H9 (cell line): ENCODE results near the gene TESPA1. TPM values are rescaled to one million over a fixed set of nuclear protein-coding genes. Genes with fewer than 3 reads are reported as not detected.

ENCODE experiments used
- DNase-seq: peaks from one replicate; pipeline ENCODE4 v3.0.0-alpha.2; 2017
- H2AFZ ChIP-seq: one replicate; pipeline ENCODE4 v1.6.1; 2013; ENCODE audit warnings: mild to moderate bottlenecking, low read length, control low read depth, moderate library complexity
- H2AK5ac ChIP-seq: 2 replicates; pipeline ENCODE4 v1.6.1; 2013; ENCODE audit warnings: low read length, control low read depth, mixed read lengths; ENCODE audit not compliant: insufficient read length
- H2BK120ac ChIP-seq: one replicate; pipeline ENCODE4 v1.6.1; 2013; ENCODE audit warnings: low read depth, mild to moderate bottlenecking, low read length, control low read depth, inconsistent platforms; ENCODE audit not compliant: poor library complexity, severe bottlenecking
- H2BK12ac ChIP-seq: 2 replicates; pipeline ENCODE4 v1.6.1; 2013; ENCODE audit warnings: low read length, control low read depth, mixed read lengths, low read depth; ENCODE audit not compliant: insufficient read length
- H2BK15ac ChIP-seq: 2 replicates; pipeline ENCODE4 v1.6.1; 2013; ENCODE audit warnings: low read depth, low read length, control low read depth
- H2BK20ac ChIP-seq: one replicate; pipeline ENCODE4 v1.6.1; 2013; ENCODE audit warnings: low read depth, mild to moderate bottlenecking, low read length, control low read depth, inconsistent platforms; ENCODE audit not compliant: poor library complexity, severe bottlenecking
- H2BK5ac ChIP-seq: 2 replicates; pipeline ENCODE4 v1.6.1; 2013; ENCODE audit warnings: low read length, control low read depth, mixed read lengths; ENCODE audit not compliant: insufficient read length
- H3K14ac ChIP-seq: 2 replicates; pipeline ENCODE4 v1.6.1; 2013; ENCODE audit warnings: low read length, control low read depth; ENCODE audit not compliant: insufficient read depth
- H3K18ac ChIP-seq: 2 replicates; pipeline ENCODE4 v1.6.1; 2013; ENCODE audit warnings: low read depth, mild to moderate bottlenecking, mixed read lengths, low read length, control low read depth; ENCODE audit not compliant: insufficient read length
- H3K23ac ChIP-seq: 2 replicates; pipeline ENCODE4 v1.6.1; 2013; ENCODE audit warnings: low read length, control low read depth, mixed read lengths, low read depth; ENCODE audit not compliant: insufficient read length
- H3K23me2 ChIP-seq: 2 replicates; pipeline ENCODE4 v1.6.1; 2013; ENCODE audit warnings: low read depth, mild to moderate bottlenecking, mixed read lengths, low read length, control low read depth; ENCODE audit not compliant: insufficient read length, poor library complexity, severe bottlenecking
- H3K27ac ChIP-seq: 2 replicates; pipeline ENCODE4 v1.5.1; 2013; ENCODE audit warnings: low read length, control low read depth, mixed read lengths, low read depth; ENCODE audit not compliant: insufficient read length
- H3K27me3 ChIP-seq: 2 replicates; pipeline ENCODE4 v1.6.1; 2013; ENCODE audit warnings: low read length, control low read depth, inconsistent platforms; ENCODE audit not compliant: insufficient read depth
- H3K4ac ChIP-seq: 2 replicates; pipeline ENCODE4 v1.6.1; 2013; ENCODE audit warnings: low read depth, mild to moderate bottlenecking, control low read depth, inconsistent platforms, low read length, moderate library complexity
- H3K4me1 ChIP-seq: 2 replicates; pipeline ENCODE4 v1.6.1; 2013; ENCODE audit warnings: low read length, control low read depth, inconsistent platforms; ENCODE audit not compliant: insufficient read depth
- H3K4me2 ChIP-seq: 2 replicates; pipeline ENCODE4 v1.6.1; 2013; ENCODE audit warnings: low read length, control low read depth, mixed read lengths; ENCODE audit not compliant: insufficient read length, insufficient read depth
- H3K56ac ChIP-seq: 2 replicates; pipeline ENCODE4 v1.6.1; 2013; ENCODE audit warnings: low read depth, mild to moderate bottlenecking, mixed read lengths, low read length, control low read depth; ENCODE audit not compliant: insufficient read length
- H3K79me1 ChIP-seq: 2 replicates; pipeline ENCODE4 v1.6.1; 2013; ENCODE audit warnings: low read depth, mild to moderate bottlenecking, moderate library complexity, low read length, control low read depth, inconsistent platforms; ENCODE audit not compliant: insufficient read depth, poor library complexity, severe bottlenecking
- H3K79me2 ChIP-seq: 2 replicates; pipeline ENCODE4 v1.6.1; 2013; ENCODE audit warnings: low read length, control low read depth, inconsistent platforms; ENCODE audit not compliant: insufficient read depth
- H3K9ac ChIP-seq: 2 replicates; pipeline ENCODE4 v1.6.1; 2013; ENCODE audit warnings: low read length, control low read depth, mixed read lengths; ENCODE audit not compliant: insufficient read length; ENCODE audit errors: extremely low read depth
- H3K9me3 ChIP-seq: one replicate; pipeline ENCODE4 v1.6.1; 2013; ENCODE audit warnings: low read depth, low read length, inconsistent platforms; ENCODE audit not compliant: control insufficient read depth
- H3T11ph ChIP-seq: one replicate; pipeline ENCODE4 v1.6.1; 2013; ENCODE audit warnings: mild to moderate bottlenecking, low read length, control low read depth, inconsistent platforms
- H4K20me1 ChIP-seq: one replicate; pipeline ENCODE4 v1.6.1; 2013; ENCODE audit not compliant: control insufficient read depth, insufficient read length, insufficient read depth
- H4K5ac ChIP-seq: 2 replicates; pipeline ENCODE4 v1.6.1; 2013; ENCODE audit warnings: low read depth, mild to moderate bottlenecking, mixed read lengths, low read length, control low read depth; ENCODE audit not compliant: insufficient read length
- H4K8ac ChIP-seq: replicated peaks from 2 replicates; pipeline ENCODE4 v1.6.1; 2013; ENCODE audit warnings: low read length, control low read depth, mixed read lengths, low read depth; ENCODE audit not compliant: insufficient read length
- H4K91ac ChIP-seq: 2 replicates; pipeline ENCODE4 v1.6.1; 2013; ENCODE audit warnings: low read depth, mild to moderate bottlenecking, moderate library complexity, mixed read lengths, low read length, control low read depth; ENCODE audit not compliant: insufficient read length
- H3K27ac Mint-ChIP-seq, 3 experiments: 2 replicates in 2 of 3; 3 replicates in 1 of 3; pipeline ENCODE4 v1.8.0; 2020 to 2021; ENCODE audit warnings: mixed read lengths in 3 of 3, mild to moderate bottlenecking in 1 of 3, moderate library complexity in 1 of 3
- H3K27me3 Mint-ChIP-seq: 2 replicates; pipeline ENCODE4 v1.8.0; 2021; ENCODE audit warnings: low read depth, mild to moderate bottlenecking, moderate library complexity, mixed read lengths
- H3K36me3 Mint-ChIP-seq, 3 experiments: 2 replicates in 2 of 3; 3 replicates in 1 of 3; pipeline ENCODE4 v1.8.0; 2020 to 2021; ENCODE audit warnings: low read depth in 3 of 3, mixed read lengths in 3 of 3; ENCODE audit not compliant: insufficient read depth in 1 of 3
- H3K4me1 Mint-ChIP-seq, 2 experiments: 2 replicates each; pipeline ENCODE4 v1.8.0; 2020; ENCODE audit warnings: mixed read lengths in 2 of 2
- H3K4me3 Mint-ChIP-seq, 2 experiments: 2 replicates in 1 of 2; 3 replicates in 1 of 2; pipeline ENCODE4 v1.8.0; 2020 to 2021; ENCODE audit warnings: mild to moderate bottlenecking in 2 of 2, mixed read lengths in 2 of 2, moderate library complexity in 1 of 2
- H3K9me3 Mint-ChIP-seq, 2 experiments: 2 replicates in 1 of 2; 3 replicates in 1 of 2; pipeline ENCODE4 v1.8.0; 2020; ENCODE audit warnings: mild to moderate bottlenecking in 2 of 2, mixed read lengths in 2 of 2, moderate library complexity in 1 of 2
- WGBS: extraction: QIAGEN DNeasy Blood & Tissue Kit; methylation state at CpG from one replicate; pipeline ENCODE4 v1.1.7; 2013; ENCODE audit warnings: missing lambda C conversion rate, low lambda C conversion rate, mixed read lengths; ENCODE audit not compliant: insufficient read length; ENCODE audit errors: extremely low coverage; 5-methylcytosine and 5-hydroxymethylcytosine counted together
- total RNA-seq: library from RNA; stranded (reverse); gene quantifications from 2 replicates; pipeline ENCODE4 v1.2.1, GENCODE V29; 2021
- TF ChIP-seq, protein P1 (sequence below): fragments of 200-600 bp; sonication (generic); conservative IDR thresholded peaks from 3 replicates; pipeline ENCODE4 v1.8.0; 2021; ENCODE audit warnings: antibody characterized with exemption, mild to moderate bottlenecking

The TESPA1 gene
- total RNA-seq, 1 experiment from 2014 or later = not detected

DNA sequence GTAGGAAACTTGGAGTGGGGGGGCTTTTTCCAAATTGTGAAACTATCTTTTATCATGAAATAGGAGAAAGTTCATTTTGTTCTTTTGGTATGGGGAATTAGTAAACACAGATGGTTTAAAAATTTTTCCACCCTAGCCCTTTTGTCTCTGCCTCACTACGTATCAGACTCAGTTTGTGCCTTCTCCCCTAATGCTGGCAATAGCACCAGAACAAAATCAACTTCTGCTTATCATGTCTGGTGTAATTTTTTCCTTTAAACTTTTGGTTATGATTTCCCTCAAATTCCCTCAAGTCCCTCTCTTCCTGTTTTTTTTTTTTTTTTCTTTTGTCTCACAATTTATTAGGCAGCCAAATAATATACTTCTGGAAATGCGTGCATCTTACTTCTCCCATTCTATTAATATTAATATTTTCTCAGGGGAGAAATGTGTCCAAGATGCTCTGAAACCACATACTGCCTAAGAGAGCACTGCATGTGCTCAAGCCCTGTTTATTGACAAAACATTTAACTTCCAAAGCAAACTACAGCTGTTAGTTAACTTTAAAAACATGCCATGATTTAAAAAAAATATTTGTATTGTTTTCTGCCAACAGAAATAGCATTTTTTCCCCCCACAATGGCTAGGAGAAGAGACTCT lies 35.4 kb downstream of the TESPA1 start:
- no CpG with 5 or more reads among the region's 2 CpGs for WGBS
- no peak overlapping the region for H2BK15ac ChIP-seq
- H3K79me2 ChIP-seq = no peaks in the 10 kb centered on the region
- no peaks in the 10 kb centered on the region for H4K20me1 ChIP-seq
- no peak overlapping the region for H4K8ac ChIP-seq
- TF ChIP-seq, protein P1, sequence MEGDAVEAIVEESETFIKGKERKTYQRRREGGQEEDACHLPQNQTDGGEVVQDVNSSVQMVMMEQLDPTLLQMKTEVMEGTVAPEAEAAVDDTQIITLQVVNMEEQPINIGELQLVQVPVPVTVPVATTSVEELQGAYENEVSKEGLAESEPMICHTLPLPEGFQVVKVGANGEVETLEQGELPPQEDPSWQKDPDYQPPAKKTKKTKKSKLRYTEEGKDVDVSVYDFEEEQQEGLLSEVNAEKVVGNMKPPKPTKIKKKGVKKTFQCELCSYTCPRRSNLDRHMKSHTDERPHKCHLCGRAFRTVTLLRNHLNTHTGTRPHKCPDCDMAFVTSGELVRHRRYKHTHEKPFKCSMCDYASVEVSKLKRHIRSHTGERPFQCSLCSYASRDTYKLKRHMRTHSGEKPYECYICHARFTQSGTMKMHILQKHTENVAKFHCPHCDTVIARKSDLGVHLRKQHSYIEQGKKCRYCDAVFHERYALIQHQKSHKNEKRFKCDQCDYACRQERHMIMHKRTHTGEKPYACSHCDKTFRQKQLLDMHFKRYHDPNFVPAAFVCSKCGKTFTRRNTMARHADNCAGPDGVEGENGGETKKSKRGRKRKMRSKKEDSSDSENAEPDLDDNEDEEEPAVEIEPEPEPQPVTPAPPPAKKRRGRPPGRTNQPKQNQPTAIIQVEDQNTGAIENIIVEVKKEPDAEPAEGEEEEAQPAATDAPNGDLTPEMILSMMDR = no peak
- H3K9ac ChIP-seq = no peak overlapping the region
- H4K5ac ChIP-seq = no peak overlapping the region
- H3K4me1 ChIP-seq = no peaks in the 10 kb centered on the region; the same call in 1 of the 2 replicates
- H3K14ac ChIP-seq = no peak overlapping the region
- H2BK120ac ChIP-seq = no peak overlapping the region
- no peaks in the 10 kb centered on the region; a peak in 1 of 7 replicates for H3K36me3 Mint-ChIP-seq
- H3K27ac Mint-ChIP-seq = no peak overlapping the region; a peak in 1 of 7 replicates
- DNase-seq = no peak
- H2BK12ac ChIP-seq = no peak overlapping the region
- peaks cover 0 to 2% of the 10 kb centered on the region in 2 experiments; a peak in 2 of 5 replicates for H3K9me3 Mint-ChIP-seq
- no peak overlapping the region for H3K27ac ChIP-seq
- H3K4me3 Mint-ChIP-seq = no peak overlapping the region
- H4K91ac ChIP-seq = no peak overlapping the region
- H3K23ac ChIP-seq = no peak overlapping the region
- H3K79me1 ChIP-seq = no peaks in the 10 kb centered on the region
- H3T11ph ChIP-seq = no peak overlapping the region
- peaks cover 13 to 24% of the 10 kb centered on the region in 2 experiments for H3K4me1 Mint-ChIP-seq
- H3K27me3 ChIP-seq = no peaks in the 10 kb centered on the region
- peaks cover 3% of the 10 kb centered on the region for H3K27me3 Mint-ChIP-seq
- no peak overlapping the region for H3K4ac ChIP-seq
- no peak overlapping the region for H3K56ac ChIP-seq
- H2AFZ ChIP-seq = no peak overlapping the region
- no peaks in the 10 kb centered on the region for H3K23me2 ChIP-seq
- H2AK5ac ChIP-seq = no peak overlapping the region
- H2BK20ac ChIP-seq = no peak overlapping the region
- no peak overlapping the region for H3K4me2 ChIP-seq
- H3K18ac ChIP-seq = no peak overlapping the region
- no peak overlapping the region for H2BK5ac ChIP-seq
- H3K9me3 ChIP-seq = no peaks in the 10 kb centered on the region
